ENCODE measurements around the gene PCDHA1. TPM values are rescaled to one million over a fixed set of nuclear protein-coding genes. Genes with fewer than 3 reads are reported as not detected.
"Not testable (repeated sequence)": the region's sequence is repeated elsewhere in the genome, so short reads cannot be mapped to it uniquely, and the experiment has no call there.

PCDHA1 gene
- total and polyA plus RNA-seq, 2 donors (not counting 3 experiments of a cell fraction or from before 2014, with no cell fraction given) = 0.04 TPM; not detected in 1

DNA sequence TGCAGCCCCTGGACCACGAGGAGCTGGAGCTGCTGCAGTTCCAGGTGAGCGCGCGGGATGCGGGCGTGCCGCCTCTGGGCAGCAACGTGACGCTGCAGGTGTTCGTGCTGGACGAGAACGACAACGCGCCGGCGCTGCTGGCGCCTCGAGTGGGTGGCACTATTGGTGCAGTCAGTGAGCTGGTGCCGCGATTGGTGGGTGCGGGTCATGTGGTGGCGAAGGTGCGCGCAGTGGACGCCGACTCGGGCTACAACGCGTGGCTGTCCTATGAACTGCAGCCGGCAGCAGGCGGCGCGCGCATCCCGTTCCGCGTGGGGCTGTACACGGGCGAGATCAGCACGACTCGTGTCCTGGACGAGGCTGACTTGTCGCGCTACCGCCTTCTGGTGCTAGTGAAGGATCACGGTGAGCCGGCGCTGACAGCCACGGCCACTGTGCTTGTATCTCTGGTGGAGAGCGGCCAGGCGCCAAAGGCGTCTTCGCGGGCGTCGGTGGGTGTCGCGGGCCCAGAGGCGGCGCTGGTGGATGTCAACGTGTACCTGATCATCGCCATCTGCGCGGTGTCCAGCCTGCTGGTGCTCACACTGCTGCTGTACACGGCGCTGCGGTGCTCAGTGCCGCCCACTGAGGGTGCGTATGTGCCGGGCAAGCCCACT is 2.0 kb downstream of the PCDHA1 start:
- H3K4me2 ChIP-seq (ENCODE audit: insufficient read depth, low read length); CTCF ChIA-PET; H3K9me1 ChIP-seq (replicated peaks; ENCODE audit: control insufficient read depth, extremely low read depth, insufficient read depth, low read length); intact Hi-C loops (cut with micrococcal nuclease); H3K27me3 ChIP-seq (ENCODE audit: control insufficient read depth in 2 of 2, insufficient read depth in 2 of 2, low read length in 2 of 2); DNase-seq (ENCODE audit: low read depth, low spot score); H3K4me1 ChIP-seq (ENCODE audit: control insufficient read depth, extremely low read depth, insufficient read depth, low read length); POLR2A ChIA-PET; dilution Hi-C loops (cut with MboI; ENCODE audit: extremely low pct_ligation_motif_present, low sequenced_read_pairs); H4K20me1 ChIP-seq (replicated peaks; ENCODE audit: control insufficient read depth, extremely low read depth, insufficient read depth, low read length); BruUV-seq (replicated peaks); H3K36me3 ChIP-seq (ENCODE audit: control insufficient read depth in 2 of 2, extremely low read depth in 1 of 2, insufficient read depth in 2 of 2, low read length in 2 of 2); H3K9me3 ChIP-seq (replicated peaks; ENCODE audit: control insufficient read depth, insufficient read depth, low read length); H3K4me3 ChIP-seq (replicated peaks in 1 of 3; ENCODE audit: insufficient read depth in 1 of 3, low read depth in 1 of 3, low read length in 3 of 3); H3K79me2 ChIP-seq (ENCODE audit: control insufficient read depth, insufficient read depth, low read length); H3K27ac ChIP-seq (ENCODE audit: insufficient read depth, low read depth, low read length); H3K9ac ChIP-seq (replicated peaks; ENCODE audit: extremely low read depth, insufficient read depth, low read length); FAIRE-seq; H2AFZ ChIP-seq (ENCODE audit: low read depth, low read length): not testable (repeated sequence)

DNA sequence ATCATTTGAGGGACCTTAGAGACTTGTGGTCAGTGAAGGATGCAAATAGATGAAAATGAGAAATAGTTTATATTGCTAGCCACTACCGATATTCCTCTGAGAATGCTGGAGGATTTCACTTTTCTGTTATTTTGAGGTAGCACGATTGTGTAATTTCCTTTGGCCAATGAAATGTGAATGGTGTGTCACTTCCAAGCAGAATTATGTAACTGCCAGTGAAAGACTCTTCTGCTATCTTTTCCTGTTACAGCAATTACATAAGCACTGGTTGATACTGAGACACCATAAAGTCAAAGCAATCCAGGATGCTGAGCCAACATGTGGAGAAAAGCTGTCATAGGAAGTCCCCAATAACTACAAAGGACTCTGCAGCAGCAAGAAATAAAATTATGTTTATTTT is 5.1 kb downstream of the PCDHA1 start:
- Histone ChIP-seq H3K9ac (replicated peaks; ENCODE audit: extremely low read depth, insufficient read depth, low read length) (no peak overlapping the region), H3K79me2 (ENCODE audit: control insufficient read depth, insufficient read depth, low read length) (no peaks in the 10 kb centered on the region), H3K9me1 (replicated peaks; ENCODE audit: control insufficient read depth, extremely low read depth, insufficient read depth, low read length) (no peaks in the 10 kb centered on the region), H3K4me3 (replicated peaks in 1 of 3; ENCODE audit: insufficient read depth in 1 of 3, low read depth in 1 of 3, low read length in 3 of 3) (no peak overlapping the region), H3K27me3 (ENCODE audit: control insufficient read depth in 2 of 2, insufficient read depth in 2 of 2, low read length in 2 of 2) (peaks cover 0 to 6% of the 10 kb centered on the region in 2 experiments), H4K20me1 (replicated peaks; ENCODE audit: control insufficient read depth, extremely low read depth, insufficient read depth, low read length) (no peaks in the 10 kb centered on the region), H3K4me1 (ENCODE audit: control insufficient read depth, extremely low read depth, insufficient read depth, low read length) (no peaks in the 10 kb centered on the region), H2AFZ (ENCODE audit: low read depth, low read length) (no peak overlapping the region), H3K9me3 (replicated peaks; ENCODE audit: control insufficient read depth, insufficient read depth, low read length) (peaks cover 2% of the 10 kb centered on the region), H3K4me2 (ENCODE audit: insufficient read depth, low read length) (no peak overlapping the region), H3K27ac (ENCODE audit: insufficient read depth, low read depth, low read length) (no peak overlapping the region), H3K36me3 (ENCODE audit: control insufficient read depth in 2 of 2, extremely low read depth in 1 of 2, insufficient read depth in 2 of 2, low read length in 2 of 2) (no peaks in the 10 kb centered on the region)
- TF ChIP-seq JUN (IDR thresholded peaks at IDR 0.05; ENCODE audit: borderline replicate concordance, insufficient read depth, insufficient read length, low read depth) = no peak
- TF ChIP-seq POLR2A (IDR thresholded peaks at IDR 0.05; ENCODE audit: low read depth, low read length) = no peak
- no peak for TF ChIP-seq POLR2AphosphoS5 (IDR thresholded peaks at IDR 0.05; ENCODE audit: insufficient read depth, low read depth, low read length)
- TF ChIP-seq, protein P1, sequence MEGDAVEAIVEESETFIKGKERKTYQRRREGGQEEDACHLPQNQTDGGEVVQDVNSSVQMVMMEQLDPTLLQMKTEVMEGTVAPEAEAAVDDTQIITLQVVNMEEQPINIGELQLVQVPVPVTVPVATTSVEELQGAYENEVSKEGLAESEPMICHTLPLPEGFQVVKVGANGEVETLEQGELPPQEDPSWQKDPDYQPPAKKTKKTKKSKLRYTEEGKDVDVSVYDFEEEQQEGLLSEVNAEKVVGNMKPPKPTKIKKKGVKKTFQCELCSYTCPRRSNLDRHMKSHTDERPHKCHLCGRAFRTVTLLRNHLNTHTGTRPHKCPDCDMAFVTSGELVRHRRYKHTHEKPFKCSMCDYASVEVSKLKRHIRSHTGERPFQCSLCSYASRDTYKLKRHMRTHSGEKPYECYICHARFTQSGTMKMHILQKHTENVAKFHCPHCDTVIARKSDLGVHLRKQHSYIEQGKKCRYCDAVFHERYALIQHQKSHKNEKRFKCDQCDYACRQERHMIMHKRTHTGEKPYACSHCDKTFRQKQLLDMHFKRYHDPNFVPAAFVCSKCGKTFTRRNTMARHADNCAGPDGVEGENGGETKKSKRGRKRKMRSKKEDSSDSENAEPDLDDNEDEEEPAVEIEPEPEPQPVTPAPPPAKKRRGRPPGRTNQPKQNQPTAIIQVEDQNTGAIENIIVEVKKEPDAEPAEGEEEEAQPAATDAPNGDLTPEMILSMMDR (IDR thresholded peaks at IDR 0.05; ENCODE audit: extremely low read depth in 1 of 2, insufficient read depth in 1 of 2, low read depth in 1 of 2, low read length in 2 of 2) = no peak
- no peak for TF ChIP-seq FOS (IDR thresholded peaks at IDR 0.05; ENCODE audit: borderline replicate concordance, insufficient read depth, low read length)
- FAIRE-seq = no peak
- DNase-seq (ENCODE audit: low read depth, low spot score) = no peak
- intact Hi-C loops (cut with micrococcal nuclease) = no loop called here
- dilution Hi-C loops (cut with MboI; ENCODE audit: extremely low pct_ligation_motif_present, low sequenced_read_pairs) = no loop called here
- CTCF ChIA-PET = no interaction called here
- BruUV-seq (replicated peaks) = no TSS peak
- POLR2A ChIA-PET = no interaction called here
